T follicular helper cell (primary cell): ENCODE measurements around the gene MORF4L1.
"Not testable (repeated sequence)": the region's sequence is repeated elsewhere in the genome, so short reads cannot be mapped to it uniquely, and the experiment has no call there.

Source experiments
- DNase-seq: peaks from one replicate; pipeline ENCODE4 v3.0.0-alpha.2; 2020; ENCODE audit warnings: low read depth

Gene MORF4L1

DNA sequence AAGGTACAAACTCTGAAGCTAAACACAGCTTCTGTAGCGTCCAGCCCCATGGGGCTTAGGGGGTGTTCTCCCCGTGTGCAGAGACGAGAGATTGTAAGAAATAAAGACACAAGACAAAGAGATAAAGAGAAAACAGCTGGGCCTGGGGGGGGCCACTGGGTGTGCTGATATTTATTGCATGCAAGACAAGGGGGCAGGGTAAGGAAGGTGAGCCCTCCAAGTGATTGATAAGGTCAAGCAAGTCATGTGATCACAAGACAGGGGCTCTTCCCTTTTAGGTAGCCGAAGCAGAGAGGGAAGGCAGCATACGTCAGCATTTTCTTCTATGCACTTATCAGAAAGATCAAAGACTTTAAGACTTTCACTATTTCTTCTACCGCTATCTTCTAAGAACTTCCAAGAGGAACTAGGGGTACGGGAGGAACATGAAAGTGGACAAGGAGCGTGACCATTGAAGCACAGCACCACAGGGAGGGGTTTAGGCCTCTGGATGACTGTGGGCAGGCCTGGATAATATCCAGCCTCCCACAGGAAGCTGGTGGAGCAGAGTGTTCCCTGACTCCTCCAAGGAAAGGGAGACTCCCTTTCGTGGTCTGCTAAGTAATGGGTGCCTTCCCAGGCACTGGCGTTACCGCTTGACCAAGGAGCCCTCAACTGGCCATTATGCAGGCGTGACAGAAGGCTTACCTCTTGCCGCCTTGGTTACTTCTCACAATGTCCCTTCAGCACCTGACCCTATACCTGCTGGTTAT, 29.8 kb downstream of the MORF4L1 start:
- not testable (repeated sequence) for DNase-seq

- DNase-seq = no peak
Measured at GRCh38 chr15:78904599-78905358, 32.1 kb downstream of the MORF4L1 start.

- DNase-seq = no peak
Measured at GRCh38 chr15:78906316-78906620, 33.6 kb downstream of the MORF4L1 start.

GRCh38 chr15:78907577-78907976, 34.9 kb downstream of the MORF4L1 start:
- no peak for DNase-seq

- DNase-seq = no peak
Measured at GRCh38 chr15:78909160-78909695, 36.5 kb downstream of the MORF4L1 start.

GRCh38 chr15:78909791-78910228, 37.1 kb downstream of the MORF4L1 start:
- peak; percentile 9 for DNase-seq

DNA sequence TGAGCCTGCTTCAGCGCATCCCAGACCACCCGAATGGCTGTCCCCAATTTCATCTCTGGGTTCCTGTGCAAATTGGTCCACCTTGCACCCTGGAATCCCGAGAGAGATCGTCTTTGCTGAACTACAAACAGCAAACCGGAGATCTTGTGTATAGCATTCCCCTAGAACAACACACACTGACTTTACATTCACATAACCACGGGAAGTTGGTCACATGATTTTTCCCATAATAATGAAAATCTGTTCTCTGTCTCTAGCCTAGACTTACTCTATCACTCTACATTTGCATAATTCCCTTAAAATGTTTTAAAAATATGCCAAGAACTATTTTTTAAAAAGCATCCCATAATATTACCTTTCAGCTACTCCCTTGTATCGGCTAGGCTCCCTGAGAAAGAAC, 37.6 kb downstream of the MORF4L1 start:
- DNase-seq = no peak

GRCh38 chr15:78912316-78912715, 39.6 kb downstream of the MORF4L1 start:
- DNase-seq = no peak

DNA sequence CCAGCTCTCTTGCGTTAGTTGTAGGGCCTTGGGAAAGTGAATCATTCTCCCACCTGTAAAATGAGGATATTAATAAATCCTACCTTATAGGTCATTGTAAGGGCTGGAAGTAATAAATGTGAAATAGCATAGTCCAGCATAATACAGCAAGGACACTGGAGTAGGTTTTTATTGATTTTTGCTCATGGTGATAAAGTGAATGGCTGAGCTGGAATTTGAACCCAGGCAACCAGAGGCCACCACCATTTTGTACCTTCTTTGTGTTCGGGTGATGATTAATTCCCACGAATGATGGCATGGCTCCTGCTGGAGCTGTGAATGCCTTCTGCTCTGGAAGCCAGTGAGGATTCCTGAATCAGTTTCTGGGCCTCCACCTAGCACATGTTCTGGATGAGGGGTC, 40.3 kb downstream of the MORF4L1 start:
- DNase-seq = no peak

GRCh38 chr15:78914027-78914764, 41.5 kb downstream of the MORF4L1 start:
- no peak for DNase-seq

DNA sequence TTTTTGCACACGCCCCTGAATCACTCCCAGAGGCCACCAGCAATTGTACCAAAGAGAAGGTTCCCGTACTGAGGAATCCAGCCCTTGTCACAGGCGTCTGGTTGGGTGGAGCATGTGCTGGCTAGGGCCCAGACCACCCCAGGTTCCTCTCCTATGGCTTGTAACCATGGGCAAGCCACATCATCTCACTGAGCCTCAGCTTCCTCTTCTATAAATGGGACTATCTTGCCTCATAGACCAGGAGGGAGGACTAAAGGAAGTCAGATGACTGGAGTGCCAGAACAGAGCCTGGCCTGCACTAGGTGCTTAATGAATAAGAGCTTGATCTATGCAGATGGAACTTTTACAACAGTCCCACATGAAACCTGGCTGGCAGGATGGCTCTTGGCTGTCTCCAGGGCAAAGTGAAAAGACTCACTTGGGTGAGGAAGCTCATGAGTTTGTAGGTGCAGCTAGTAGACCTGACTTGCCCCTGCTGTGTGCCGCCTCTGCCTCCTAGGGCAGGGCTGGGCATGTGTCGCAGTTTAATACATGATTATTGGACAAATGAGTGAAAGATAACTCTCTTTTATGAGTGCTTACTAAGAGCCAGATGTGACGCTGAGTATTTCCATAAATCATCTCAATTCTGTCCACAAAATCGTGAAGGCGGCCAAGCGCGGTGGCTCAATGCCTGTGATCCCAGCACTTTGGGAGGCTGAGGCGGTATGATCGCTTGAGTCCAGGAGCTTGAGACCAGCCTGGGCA, 42.8 kb downstream of the MORF4L1 start:
- no peak for DNase-seq

- DNase-seq = no peak
Measured at GRCh38 chr15:78916088-78916487, 43.4 kb downstream of the MORF4L1 start.

- no peak for DNase-seq
Measured at GRCh38 chr15:78917888-78918287, 45.2 kb downstream of the MORF4L1 start.

DNA sequence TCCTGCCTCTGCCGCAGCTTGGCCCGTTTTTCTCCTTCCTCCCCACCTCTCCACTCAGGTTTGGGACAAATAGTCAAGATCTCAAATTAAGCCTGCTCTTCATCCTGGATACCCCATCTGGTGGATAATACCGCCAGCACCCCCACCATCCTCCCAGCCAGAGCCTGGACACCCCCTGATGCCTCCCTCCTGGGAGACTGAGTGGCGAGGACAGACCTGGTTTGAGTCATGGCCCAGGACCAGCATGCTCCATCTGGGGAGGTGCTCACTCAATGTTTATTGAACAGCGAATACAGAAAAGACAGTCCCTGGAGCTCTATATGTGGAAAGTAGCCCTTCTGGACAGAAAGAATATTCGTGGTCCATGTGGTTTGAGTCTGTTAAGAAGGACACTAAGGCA, 48.8 kb downstream of the MORF4L1 start:
- no peak for DNase-seq

DNA sequence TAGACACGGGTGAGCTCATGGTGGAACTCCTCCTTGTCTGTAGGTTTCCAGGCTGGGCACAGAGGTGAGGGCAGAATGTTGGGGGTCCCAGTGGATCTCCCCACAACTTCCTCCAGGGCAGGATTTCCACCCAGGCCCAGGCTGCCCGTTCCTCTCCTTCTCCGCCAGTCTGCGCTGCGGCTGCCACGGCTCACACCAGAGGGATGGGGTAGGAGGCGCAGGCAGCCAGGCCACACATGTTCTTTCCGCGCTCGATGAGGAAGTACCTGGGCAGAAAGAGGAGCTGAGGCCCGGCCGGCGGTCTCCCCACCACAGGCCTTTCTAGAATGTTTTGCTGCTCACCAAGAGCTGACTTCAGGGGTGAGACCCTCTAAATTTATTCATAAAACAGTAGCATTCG, 49.2 kb downstream of the MORF4L1 start:
- no peak for DNase-seq

DNA sequence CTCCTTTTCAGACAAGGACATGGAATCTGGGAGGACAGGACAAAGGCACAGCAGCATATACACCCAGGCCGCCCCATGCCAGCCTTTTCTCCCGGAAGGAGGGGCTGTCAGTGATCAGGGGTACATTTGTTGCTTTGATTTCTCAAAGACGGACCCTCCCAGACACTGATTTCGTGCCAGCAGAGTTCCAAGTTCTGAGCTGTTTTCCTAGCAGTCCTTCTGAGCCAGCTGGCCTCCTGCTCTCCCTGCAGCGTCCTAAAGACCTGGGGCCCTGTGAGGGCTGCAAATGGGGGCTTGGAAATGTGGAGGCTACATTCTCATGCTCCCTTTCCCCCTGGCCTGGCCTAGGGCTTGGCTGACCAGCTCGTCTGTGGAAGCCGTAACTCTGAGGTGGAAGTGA, 49.8 kb downstream of the MORF4L1 start:
- no peak for DNase-seq

GRCh38 chr15:78923015-78923414, 50.3 kb downstream of the MORF4L1 start:
- no peak for DNase-seq

- no peak for DNase-seq
Measured at GRCh38 chr15:78923480-78924360, 51.0 kb downstream of the MORF4L1 start.

DNA sequence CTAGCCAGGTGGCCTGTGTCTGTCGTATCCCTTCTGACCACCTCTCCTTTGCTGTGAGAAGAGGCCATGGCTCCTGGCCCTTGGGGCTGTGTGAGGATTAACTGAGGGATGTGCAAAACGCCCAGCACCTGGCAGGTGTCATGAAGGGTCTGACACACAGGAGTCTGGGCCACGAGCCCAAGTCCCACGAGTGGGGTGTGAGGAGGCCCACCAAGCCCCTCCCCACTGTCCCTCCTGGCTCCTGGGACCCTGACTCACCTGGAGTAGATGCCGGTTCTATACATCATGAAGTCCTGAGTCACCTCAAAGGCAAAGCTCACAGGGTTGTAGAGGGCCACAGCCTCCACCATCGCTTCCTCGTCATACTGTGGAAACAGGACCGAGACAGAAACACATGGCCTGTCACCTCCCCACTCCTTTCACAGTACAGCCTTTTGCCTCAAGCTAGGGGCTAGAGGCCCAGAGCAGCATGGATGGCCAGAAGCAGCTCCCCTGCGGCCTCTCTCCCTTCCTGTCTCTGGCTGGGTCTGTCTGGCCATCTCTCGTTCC, 52.5 kb downstream of the MORF4L1 start:
- DNase-seq = no peak

DNA sequence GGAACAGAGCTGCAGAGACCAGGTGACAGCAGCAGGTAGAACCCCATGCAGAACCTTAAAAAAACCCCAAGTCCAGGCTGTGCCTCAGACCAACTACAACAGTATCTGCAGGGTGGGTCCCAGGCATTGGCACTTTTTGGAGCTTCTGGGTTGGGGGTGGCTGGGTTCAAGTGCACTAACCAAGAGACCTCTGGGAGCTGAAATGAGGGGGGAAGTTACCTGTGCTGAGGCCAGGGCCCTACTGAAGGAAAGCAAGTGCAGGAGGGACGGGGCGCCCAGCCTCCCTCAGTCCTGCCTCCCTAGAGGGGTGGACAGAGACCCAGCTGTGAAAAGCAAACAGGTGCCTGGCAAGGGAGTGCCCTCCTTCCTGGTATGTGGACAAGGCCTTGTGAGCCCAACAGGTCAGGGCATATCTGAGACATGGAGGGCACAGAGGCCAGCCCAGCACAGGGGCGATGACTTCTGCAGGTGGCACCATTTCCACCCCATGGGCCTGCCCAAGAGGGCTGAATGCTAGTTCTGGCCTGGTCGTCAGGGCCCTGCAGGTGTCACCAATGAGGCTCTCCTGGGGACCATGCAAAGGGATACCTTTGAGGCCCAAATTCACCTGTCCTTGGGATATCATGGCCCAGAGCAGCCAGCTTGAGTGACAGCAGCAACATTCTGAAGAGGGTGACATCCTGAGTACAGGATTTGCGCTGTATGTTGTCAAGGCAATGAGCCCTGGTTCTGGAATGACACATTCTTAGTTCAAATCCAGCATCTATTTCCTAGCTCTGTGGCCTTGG, 53.5 kb downstream of the MORF4L1 start:
- DNase-seq = no peak
